ENCODE results near the gene NXT1. TPM values are rescaled to one million over a fixed set of nuclear protein-coding genes. Genes with fewer than 3 reads are reported as not detected.

The NXT1 gene
- total RNA-seq, 2 experiments from 2014 or later: 34.4 to 35.5 TPM

DNA sequence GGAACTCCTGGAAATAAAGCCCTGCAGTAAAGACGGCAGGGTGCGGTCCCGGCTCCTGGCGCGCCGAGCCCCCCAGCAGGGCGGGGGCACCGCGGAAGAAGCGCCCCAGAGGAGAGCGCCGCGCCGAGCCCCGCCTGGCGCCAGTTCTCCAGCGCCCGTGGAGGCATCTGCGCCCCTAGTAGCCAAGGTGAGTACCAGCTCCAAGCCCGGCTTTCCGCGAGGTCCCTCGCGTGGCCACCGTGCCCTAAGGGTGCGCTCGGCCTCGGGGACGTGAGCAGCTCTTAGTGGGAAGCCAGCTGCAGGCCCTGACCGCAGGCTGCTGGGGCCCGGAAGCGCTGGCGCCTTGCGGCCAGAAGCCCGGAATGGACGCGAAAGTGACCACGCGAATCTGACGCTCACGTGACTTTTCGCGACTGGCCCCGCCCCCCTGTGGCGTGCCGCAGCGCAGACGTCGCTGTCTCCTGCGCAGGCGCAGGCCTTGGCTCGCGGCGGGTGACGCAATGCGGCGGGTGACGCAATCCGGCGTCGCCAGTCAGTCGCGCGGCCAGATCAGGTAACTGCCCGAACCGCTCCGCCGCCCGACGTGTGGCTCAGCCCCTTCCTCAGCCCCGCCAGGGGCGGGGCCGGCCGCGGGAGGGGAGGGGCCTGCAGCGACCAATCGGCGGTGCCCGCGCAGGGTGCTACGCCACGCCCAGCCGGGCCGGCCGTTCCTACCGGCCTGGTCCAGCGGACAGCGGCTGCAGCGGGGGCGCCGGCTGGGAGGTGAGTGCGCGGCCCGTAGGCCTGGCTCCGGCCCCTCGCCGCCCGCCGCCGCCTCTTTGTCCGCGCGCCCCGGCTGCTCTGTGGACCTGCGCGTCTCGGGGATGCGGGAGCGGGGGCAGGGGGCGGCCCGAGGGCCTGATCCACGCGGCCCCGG is 11.1 kb downstream of the NXT1 start, which contains the start of gene GZF1:
GZF1 (plus strand) TSS at position 707 of the 916 bp plus-strand sequence. CDS start 2,202 bp downstream, outside the sequence.
- DNase-seq (peak; percentile 98), ATAC-seq (peak; percentile 82)
- H3K4me3 Mint-ChIP-seq: peak within 1 kb of the TSS; percentile 90
- H3K9me3 Mint-ChIP-seq (ENCODE audit: low read depth): no peaks in the 10 kb centered on the region
- ChIA-PET POLR2A (interaction anchor here (1.0 kb wide), 1 partner anchor 12 kb away, joined by 6 read pairs; no protein-coding TSS in a partner anchor), CTCF (interaction anchor here (1.1 to 1.5 kb wide), 2 partner anchors 9 to 11 kb away, joined by 3 read pairs; partner anchors contain the start of gene NXT1)
- peaks cover 45% of the 10 kb centered on the region for H3K4me1 Mint-ChIP-seq
- peaks cover 17% of the 10 kb centered on the region for H3K36me3 Mint-ChIP-seq (ENCODE audit: low read depth)
- peak within 1 kb of the TSS; percentile 94 for H3K27ac Mint-ChIP-seq
- H3K27me3 Mint-ChIP-seq: no peaks in the 10 kb centered on the region
- intact Hi-C loops (cut with DNase I, micrococcal nuclease): loop anchor here (1.0 to 10.0 kb wide), 5 partner anchors 10 to 1693 kb away; partner anchors contain the start of genes ACSS1 (in 1 of the 2) and NXT1 (in 1 of the 2)

- DNase-seq (peak; percentile 47), ATAC-seq (no peak)
- peak overlapping the region; percentile 90 for H3K27ac Mint-ChIP-seq
- H3K9me3 Mint-ChIP-seq (ENCODE audit: low read depth): no peaks in the 10 kb centered on the region
- H3K4me3 Mint-ChIP-seq: peak overlapping the region; percentile 90
- peaks cover 51% of the 10 kb centered on the region for H3K4me1 Mint-ChIP-seq
- H3K27me3 Mint-ChIP-seq: no peaks in the 10 kb centered on the region
- ChIA-PET POLR2A (no interaction called here), CTCF (no interaction called here)
- H3K36me3 Mint-ChIP-seq (ENCODE audit: low read depth): peaks cover 17% of the 10 kb centered on the region
- intact Hi-C loops (cut with DNase I, micrococcal nuclease): loop anchor here (1.0 to 10.0 kb wide), 3 partner anchors 12 to 1692 kb away; partner anchors contain the start of genes ACSS1 (in 1 of the 2) and NXT1 (in 1 of the 2)
Measured at GRCh38 chr20:23362392-23363256, 12.0 kb downstream of the NXT1 start.

DNA sequence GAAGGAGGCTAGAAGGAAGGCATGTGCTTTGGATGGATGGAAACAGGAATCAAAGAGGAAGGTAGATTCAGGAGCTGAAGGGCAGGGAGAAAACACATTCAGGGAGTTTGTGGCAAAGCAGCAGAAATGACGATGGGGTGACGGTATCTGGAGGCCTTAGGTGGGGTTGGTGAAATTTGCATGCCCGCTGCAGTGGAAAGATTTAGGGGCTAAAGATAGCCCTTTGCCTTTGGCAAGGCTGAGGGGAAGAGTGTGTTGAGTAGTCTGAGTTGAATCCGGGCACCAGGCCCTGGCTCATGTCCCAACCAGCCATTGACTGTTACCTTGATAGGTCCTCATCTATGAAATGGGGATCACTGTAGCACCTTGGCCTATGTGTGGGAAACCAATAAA is 12.7 kb downstream of the NXT1 start:
- ChIA-PET CTCF (interaction anchor here (1.3 kb wide), 1 partner anchor 14 kb away, joined by 3 read pairs; no protein-coding TSS in a partner anchor), POLR2A (no interaction called here)
- Mint-ChIP-seq H3K27ac (peak overlapping the region; percentile 90), H3K9me3 (ENCODE audit: low read depth) (no peaks in the 10 kb centered on the region), H3K4me1 (peaks cover 57% of the 10 kb centered on the region), H3K4me3 (peak overlapping the region; percentile 90), H3K27me3 (no peaks in the 10 kb centered on the region), H3K36me3 (ENCODE audit: low read depth) (peaks cover 21% of the 10 kb centered on the region)
- no peak for DNase-seq
- no peak for ATAC-seq
- intact Hi-C loops (cut with DNase I, micrococcal nuclease): loop anchor here in 1 of 2 experiments (10.0 kb wide), 1 partner anchor 1692 kb away; the partner anchor contains the start of gene ACSS1

GRCh38 chr20:23365390-23366165 is 15.0 kb downstream of the NXT1 start:
- H3K27ac Mint-ChIP-seq: peak overlapping the region; percentile 73

GRCh38 chr20:23366384-23366783 is 15.8 kb downstream of the NXT1 start:
- no peaks in the 10 kb centered on the region for H3K9me3 Mint-ChIP-seq (ENCODE audit: low read depth)
- ATAC-seq: peak; percentile 7
- ChIA-PET CTCF (interaction anchor here (0.6 to 1.3 kb wide), 6 partner anchors 8 to 59 kb away, joined by 3 to 5 read pairs (median 3); partner anchors contain the start of genes NAPB and NXT1), POLR2A (interaction anchor here (0.6 to 1.2 kb wide), 5 partner anchors 8 to 55 kb away, joined by 3 to 6 read pairs (median 3); partner anchors contain the start of genes NAPB and NXT1)
- H3K27ac Mint-ChIP-seq: peak overlapping the region; percentile 59
- H3K4me1 Mint-ChIP-seq: peaks cover 51% of the 10 kb centered on the region
- peaks cover 43% of the 10 kb centered on the region for H3K36me3 Mint-ChIP-seq (ENCODE audit: low read depth)
- H3K4me3 Mint-ChIP-seq: no peak overlapping the region
- intact Hi-C loops (cut with DNase I, micrococcal nuclease): loop anchor here (1.0 to 10.0 kb wide), 2 partner anchors 33 to 1688 kb away; partner anchors contain the start of gene ACSS1 (in 1 of the 2)
- no peak for DNase-seq
- no peaks in the 10 kb centered on the region for H3K27me3 Mint-ChIP-seq

More at GRCh38 chr20:23365390-23366165, 15.0 kb downstream of the NXT1 start:
- CTCF ChIA-PET: interaction anchor here (1.3 kb wide), 1 partner anchor 9 kb away, joined by 3 read pairs; no protein-coding TSS in a partner anchor
- no peaks in the 10 kb centered on the region for H3K27me3 Mint-ChIP-seq
- H3K9me3 Mint-ChIP-seq (ENCODE audit: low read depth): no peaks in the 10 kb centered on the region
- intact Hi-C loops (cut with DNase I, micrococcal nuclease): loop anchor here (1.0 to 10.0 kb wide), 2 partner anchors 34 to 1689 kb away; partner anchors contain the start of gene ACSS1 (in 1 of the 2)
- POLR2A ChIA-PET: no interaction called here
- DNase-seq: no peak
- H3K36me3 Mint-ChIP-seq (ENCODE audit: low read depth): peaks cover 36% of the 10 kb centered on the region
- no peak for ATAC-seq
- no peak overlapping the region for H3K4me3 Mint-ChIP-seq
- H3K4me1 Mint-ChIP-seq: peaks cover 51% of the 10 kb centered on the region

- peaks cover 49% of the 10 kb centered on the region for H3K36me3 Mint-ChIP-seq (ENCODE audit: low read depth)
- ATAC-seq: peak; percentile 71
- intact Hi-C loops (cut with DNase I, micrococcal nuclease): loop anchor here (1.0 to 10.0 kb wide), 4 partner anchors 32 to 1687 kb away; partner anchors contain the start of gene ACSS1 (in 1 of the 2)
Measured at GRCh38 chr20:23367770-23368169, 17.2 kb downstream of the NXT1 start.

GRCh38 chr20:23368316-23369071 is 17.9 kb downstream of the NXT1 start:
- H3K36me3 Mint-ChIP-seq (ENCODE audit: low read depth): peaks cover 49% of the 10 kb centered on the region
- ChIA-PET POLR2A (no interaction called here), CTCF (interaction anchor here (0.8 to 1.6 kb wide), 3 partner anchors 11 to 31 kb away, joined by 3 to 6 read pairs (median 6); no protein-coding TSS in a partner anchor)
- no peaks in the 10 kb centered on the region for H3K9me3 Mint-ChIP-seq (ENCODE audit: low read depth)
- intact Hi-C loops (cut with DNase I, micrococcal nuclease): loop anchor here in 1 of 2 experiments (10.0 kb wide), 1 partner anchor 1686 kb away; the partner anchor contains the start of gene ACSS1
- no peak overlapping the region for H3K4me3 Mint-ChIP-seq
- no peak for DNase-seq
- no peak overlapping the region for H3K27ac Mint-ChIP-seq
- H3K27me3 Mint-ChIP-seq: no peaks in the 10 kb centered on the region
- no peak for ATAC-seq
- peaks cover 43% of the 10 kb centered on the region for H3K4me1 Mint-ChIP-seq

More at GRCh38 chr20:23367770-23368169, 17.2 kb downstream of the NXT1 start:
- POLR2A ChIA-PET: no interaction called here
- no peak overlapping the region for H3K4me3 Mint-ChIP-seq
- peaks cover 51% of the 10 kb centered on the region for H3K4me1 Mint-ChIP-seq
- no peak overlapping the region for H3K27ac Mint-ChIP-seq
- CTCF ChIA-PET: interaction anchor here (1.3 to 1.6 kb wide), 3 partner anchors 12 to 54 kb away, joined by 3 to 6 read pairs (median 4); partner anchors contain the start of gene NAPB
- no peaks in the 10 kb centered on the region for H3K27me3 Mint-ChIP-seq
- no peaks in the 10 kb centered on the region for H3K9me3 Mint-ChIP-seq (ENCODE audit: low read depth)
- no peak for DNase-seq

- no peaks in the 10 kb centered on the region for H3K9me3 Mint-ChIP-seq (ENCODE audit: low read depth)
- H3K36me3 Mint-ChIP-seq (ENCODE audit: low read depth): peaks cover 52% of the 10 kb centered on the region
- no peak overlapping the region for H3K4me3 Mint-ChIP-seq
- no peak overlapping the region for H3K27ac Mint-ChIP-seq
- ChIA-PET POLR2A (no interaction called here), CTCF (interaction anchor here (0.8 to 1.6 kb wide), 3 partner anchors 10 to 30 kb away, joined by 3 to 6 read pairs (median 6); no protein-coding TSS in a partner anchor)
- DNase-seq (no peak), ATAC-seq (no peak)
- no peaks in the 10 kb centered on the region for H3K27me3 Mint-ChIP-seq
- intact Hi-C loops (cut with DNase I, micrococcal nuclease): loop anchor here in 1 of 2 experiments (10.0 kb wide), 1 partner anchor 1686 kb away; the partner anchor contains the start of gene ACSS1
- H3K4me1 Mint-ChIP-seq: peaks cover 36% of the 10 kb centered on the region
Measured at GRCh38 chr20:23369072-23369823, 18.7 kb downstream of the NXT1 start.

- Mint-ChIP-seq H3K27ac (no peak overlapping the region), H3K4me3 (no peak overlapping the region), H3K27me3 (no peaks in the 10 kb centered on the region), H3K36me3 (ENCODE audit: low read depth) (peaks cover 42% of the 10 kb centered on the region), H3K9me3 (ENCODE audit: low read depth) (no peaks in the 10 kb centered on the region), H3K4me1 (peaks cover 26% of the 10 kb centered on the region)
- DNase-seq (no peak), ATAC-seq (no peak)
- intact Hi-C loops (cut with DNase I, micrococcal nuclease): no loop called here
- ChIA-PET CTCF (interaction anchor here (0.8 to 1.2 kb wide), 2 partner anchors 9 to 21 kb away, joined by 3 to 8 read pairs; no protein-coding TSS in a partner anchor), POLR2A (no interaction called here)
Measured at GRCh38 chr20:23370274-23370673, 19.7 kb downstream of the NXT1 start.
